ENCODE data around the gene OR6P1.

The OR6P1 gene

DNA sequence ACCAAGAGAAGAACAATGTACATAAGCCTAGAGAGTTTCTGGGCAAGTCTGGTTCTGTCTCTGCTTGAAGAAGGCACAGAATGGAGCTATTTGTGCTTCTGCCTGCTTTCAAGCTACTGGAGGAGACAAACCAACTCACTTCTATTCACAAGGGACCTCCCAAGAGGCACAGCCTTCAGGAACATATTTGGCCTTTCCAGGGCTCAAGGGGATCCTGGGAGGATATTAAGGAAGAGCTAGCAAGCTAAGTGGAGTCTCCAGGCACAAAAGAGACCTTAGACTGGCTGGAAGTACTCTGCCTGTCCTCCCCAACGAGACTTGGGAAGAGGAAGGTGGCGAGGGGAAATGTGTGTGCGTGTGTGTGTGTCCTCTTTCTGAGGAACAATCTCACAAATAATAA lies 16.0 kb downstream of the OR6P1 start, which contains the start of gene OR6Y1:
Gene OR6Y1 (minus strand): TSS at position 54 of the 400 bp plus-strand sequence. CDS start 6,300 bp downstream, outside the sequence.
- no peak for DNase-seq (ENCODE audit: low spot score)
- TF ChIP-seq, protein P1, sequence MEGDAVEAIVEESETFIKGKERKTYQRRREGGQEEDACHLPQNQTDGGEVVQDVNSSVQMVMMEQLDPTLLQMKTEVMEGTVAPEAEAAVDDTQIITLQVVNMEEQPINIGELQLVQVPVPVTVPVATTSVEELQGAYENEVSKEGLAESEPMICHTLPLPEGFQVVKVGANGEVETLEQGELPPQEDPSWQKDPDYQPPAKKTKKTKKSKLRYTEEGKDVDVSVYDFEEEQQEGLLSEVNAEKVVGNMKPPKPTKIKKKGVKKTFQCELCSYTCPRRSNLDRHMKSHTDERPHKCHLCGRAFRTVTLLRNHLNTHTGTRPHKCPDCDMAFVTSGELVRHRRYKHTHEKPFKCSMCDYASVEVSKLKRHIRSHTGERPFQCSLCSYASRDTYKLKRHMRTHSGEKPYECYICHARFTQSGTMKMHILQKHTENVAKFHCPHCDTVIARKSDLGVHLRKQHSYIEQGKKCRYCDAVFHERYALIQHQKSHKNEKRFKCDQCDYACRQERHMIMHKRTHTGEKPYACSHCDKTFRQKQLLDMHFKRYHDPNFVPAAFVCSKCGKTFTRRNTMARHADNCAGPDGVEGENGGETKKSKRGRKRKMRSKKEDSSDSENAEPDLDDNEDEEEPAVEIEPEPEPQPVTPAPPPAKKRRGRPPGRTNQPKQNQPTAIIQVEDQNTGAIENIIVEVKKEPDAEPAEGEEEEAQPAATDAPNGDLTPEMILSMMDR (IDR thresholded peaks at IDR 0.05; ENCODE audit: extremely low read depth, missing control alignments), result no peak

DNA sequence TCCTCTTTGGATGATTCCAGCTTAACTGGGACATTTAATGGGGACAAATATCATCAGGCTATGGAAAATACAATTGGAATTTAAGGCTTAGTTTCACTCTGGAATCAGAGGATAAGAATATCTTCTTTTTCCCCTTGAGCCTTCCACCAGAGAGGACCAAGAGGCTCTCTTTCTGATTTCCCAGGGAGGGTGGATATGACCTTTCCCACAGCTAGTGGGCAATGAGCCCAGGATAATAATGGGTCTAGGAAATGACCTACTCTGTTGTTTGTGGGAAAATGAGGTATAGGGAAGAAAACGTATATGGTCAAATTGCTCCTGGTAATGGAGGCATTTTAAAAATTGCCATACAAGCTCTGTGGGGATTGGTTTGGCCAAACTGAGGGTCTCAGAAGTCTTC lies 18.1 kb downstream of the OR6P1 start:
- TF ChIP-seq, protein P1 (IDR thresholded peaks at IDR 0.05; ENCODE audit: extremely low read depth, missing control alignments), result no peak
- no peak for DNase-seq (ENCODE audit: low spot score)

DNA sequence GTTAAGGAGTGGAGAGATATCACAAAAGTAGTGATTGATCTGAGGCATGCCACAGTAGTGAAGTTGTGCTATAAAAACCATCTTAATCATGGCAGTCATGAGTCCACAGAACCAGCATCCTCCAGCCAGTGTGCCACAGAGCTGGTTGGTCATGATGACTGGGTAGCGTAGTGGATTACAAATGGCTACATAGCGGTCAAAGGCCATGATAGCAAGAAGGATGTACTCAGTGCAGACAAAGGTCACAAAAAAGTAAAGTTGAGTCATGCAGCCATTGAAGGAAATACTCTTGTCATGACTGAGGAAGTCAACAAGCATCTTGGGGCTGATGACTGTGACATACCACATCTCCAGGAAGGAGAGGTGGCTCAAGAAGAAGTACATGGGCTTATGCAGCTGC lies 22.8 kb downstream of the OR6P1 start:
- DNase-seq (ENCODE audit: low spot score), result no peak
- TF ChIP-seq, protein P1 (IDR thresholded peaks at IDR 0.05; ENCODE audit: extremely low read depth, missing control alignments), result no peak

DNA sequence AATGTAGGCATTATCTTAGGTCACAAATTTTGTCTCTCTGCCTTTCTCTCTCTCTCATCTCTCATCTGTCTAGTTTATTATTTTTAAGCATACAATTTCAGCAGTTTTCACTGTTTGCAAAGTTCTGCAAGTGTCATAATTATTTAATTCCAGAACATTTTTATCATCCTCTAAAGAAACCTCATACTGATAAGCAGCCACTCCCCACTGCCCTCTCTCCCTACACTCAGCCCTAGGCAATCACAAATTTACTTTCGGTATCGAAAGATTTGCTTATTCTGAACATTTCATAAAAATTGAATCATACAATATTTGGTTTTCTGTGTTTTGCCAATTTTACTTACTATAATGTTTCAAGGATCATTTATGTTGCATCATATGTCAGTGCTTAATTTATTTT lies 32.8 kb downstream of the OR6P1 start:
- DNase-seq (ENCODE audit: low spot score), result no peak
- TF ChIP-seq, protein P1 (IDR thresholded peaks at IDR 0.05; ENCODE audit: extremely low read depth, missing control alignments), result no peak

DNA sequence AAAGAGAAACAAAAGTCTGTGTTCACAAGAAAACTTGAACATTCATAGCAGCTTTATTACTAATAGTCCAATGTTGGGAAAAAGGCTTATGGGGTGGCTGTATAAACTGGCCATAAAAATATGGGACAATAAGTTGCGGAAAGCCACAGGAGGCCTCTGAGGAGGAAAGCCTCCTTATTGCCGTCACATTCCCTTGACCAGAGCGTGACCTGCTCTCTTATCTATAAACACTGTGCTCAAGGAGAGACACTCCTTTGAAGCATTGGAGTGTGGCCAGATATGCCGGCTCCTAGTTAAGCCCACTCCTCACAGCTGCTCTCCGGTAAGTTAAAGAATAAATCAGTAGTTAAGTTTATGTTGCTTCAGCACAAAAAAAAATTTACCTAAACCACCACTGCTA lies 35.9 kb downstream of the OR6P1 start:
- DNase-seq (ENCODE audit: low spot score), result no peak
- TF ChIP-seq, protein P1 (IDR thresholded peaks at IDR 0.05; ENCODE audit: extremely low read depth, missing control alignments), result no peak

DNA sequence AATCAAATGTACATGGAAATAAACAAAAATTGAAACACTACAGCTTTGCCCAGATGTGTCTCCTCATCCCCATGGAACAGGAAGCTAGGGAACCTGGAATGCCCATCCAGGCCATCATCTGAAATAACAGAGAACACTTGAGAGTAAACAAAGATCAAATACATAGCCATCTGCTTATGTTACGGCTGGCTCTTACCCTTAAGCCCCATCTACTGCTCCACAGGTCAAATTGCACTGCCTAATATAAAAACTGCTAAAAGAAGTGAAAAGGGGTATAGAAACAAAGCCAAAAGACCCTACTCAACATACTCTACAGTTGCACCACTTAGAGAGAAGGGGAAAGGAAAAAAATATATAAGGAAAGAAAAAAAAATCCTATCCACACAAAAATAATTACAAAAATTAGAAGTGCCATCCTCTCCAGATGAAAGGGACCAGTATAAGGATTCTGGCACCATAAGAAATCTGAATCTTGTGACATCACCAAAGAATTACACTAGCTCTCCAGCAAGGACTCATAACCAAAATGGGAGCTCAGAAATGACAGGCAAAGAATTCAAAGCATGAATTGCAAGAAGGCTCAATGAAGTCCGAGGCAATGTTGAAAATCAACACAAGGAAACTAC lies 43.1 kb downstream of the OR6P1 start:
- TF ChIP-seq, protein P1 (IDR thresholded peaks at IDR 0.05; ENCODE audit: extremely low read depth, missing control alignments), result no peak
- no peak for DNase-seq (ENCODE audit: low spot score)

DNA sequence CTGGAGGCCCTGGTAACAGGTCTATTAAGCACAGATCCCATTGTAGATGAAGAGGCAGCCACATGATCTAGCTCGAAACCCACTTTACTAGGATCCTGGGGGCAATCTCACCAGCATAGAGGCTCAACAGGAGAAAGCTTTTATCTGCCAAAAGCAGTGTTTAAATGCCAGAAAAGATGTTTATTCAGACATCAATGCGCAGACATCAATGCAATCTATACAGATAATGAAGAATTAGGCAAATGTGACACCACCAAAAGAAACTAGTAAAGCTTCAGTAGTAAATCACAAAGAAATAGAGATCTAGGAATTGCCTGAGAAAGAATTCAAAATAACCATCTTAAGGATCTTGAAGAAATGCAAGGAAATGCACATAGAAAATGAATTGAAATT lies 48.7 kb downstream of the OR6P1 start:
- no peak for DNase-seq (ENCODE audit: low spot score)

More for the DNA sequence above, 48.7 kb downstream of the OR6P1 start:
- TF ChIP-seq, protein P1 (IDR thresholded peaks at IDR 0.05; ENCODE audit: extremely low read depth, missing control alignments), result no peak

Measured in GM20000 (cell line).